ENCODE measurements around the gene FSHB. TPM values are rescaled to one million over a fixed set of nuclear protein-coding genes. Genes with fewer than 3 reads are reported as not detected.
"Not testable (repeated sequence)": the region's sequence is repeated elsewhere in the genome, so short reads cannot be mapped to it uniquely, and the experiment has no call there.

The FSHB gene
- polyA plus RNA-seq, 1 donor, result not detected

GRCh38 chr11:30268638-30269037 is 37.8 kb downstream of the FSHB start:
- DNase-seq (ENCODE audit: low read depth), result not testable (repeated sequence)

- no peak for DNase-seq (ENCODE audit: low read depth)
These were observed 39.9 kb downstream of the FSHB start for GRCh38 chr11:30270671-30271070.

DNA sequence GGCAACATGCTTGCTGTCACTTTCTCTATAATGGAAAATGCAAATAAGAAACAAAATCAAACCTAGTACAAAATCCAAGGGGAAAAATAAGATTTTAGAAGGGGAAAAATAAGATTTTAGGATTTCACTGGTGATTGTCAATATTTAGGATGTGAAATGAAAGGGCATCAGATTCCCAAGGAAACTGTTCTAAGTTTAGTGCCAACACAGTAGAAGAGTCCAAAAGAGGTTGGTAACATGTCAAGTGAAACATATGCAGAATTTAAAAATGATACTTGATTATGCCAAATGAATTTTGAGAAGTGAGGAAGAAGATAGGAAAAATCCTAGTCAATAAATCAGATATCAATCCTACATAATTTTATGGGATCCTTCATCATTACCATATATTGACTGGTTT is 46.4 kb downstream of the FSHB start:
- no peak for DNase-seq (ENCODE audit: low read depth)

GRCh38 chr11:30279796-30280195 is 49.0 kb downstream of the FSHB start:
- no peak for DNase-seq (ENCODE audit: low read depth)

- DNase-seq (ENCODE audit: low read depth), result no peak
These were observed 50.9 kb downstream of the FSHB start for GRCh38 chr11:30281476-30282288.

- no peak for DNase-seq (ENCODE audit: low read depth)
These were observed 51.4 kb downstream of the FSHB start for GRCh38 chr11:30282289-30282631.

Other genes with a start within 250 kb of the FSHB start
- 0.10 TPM for gene KCNA4, start 214.0 kb upstream of the FSHB start, polyA plus RNA-seq (ENCODE audit: insufficient read length)
- 34.5 TPM for gene ARL14EP, start 92.1 kb downstream of the FSHB start, polyA plus RNA-seq (ENCODE audit: insufficient read length)

Data from forelimb muscle (tissue), 1 donor.